PC-3 (cell line): Measurements from ENCODE around the gene ITSN1.

ENCODE experiments used
- EZH2 ChIP-seq: fragments of 300-600 bp; sonication (generic); IDR thresholded peaks from one replicate; pipeline ENCODE4 v1.6.1; 2017; ENCODE audit warnings: antibody characterized with exemption, mild to moderate bottlenecking, low read length; ENCODE audit not compliant: unreplicated experiment
- EZH2phosphoT487 ChIP-seq: fragments of 300-600 bp; sonication (generic); IDR thresholded peaks from 2 replicates; pipeline ENCODE4 v1.6.1; 2018; ENCODE audit warnings: mild to moderate bottlenecking, antibody characterized with exemption, low read length, borderline replicate concordance
- TF ChIP-seq, protein P1 (sequence below): fragments of 300-600 bp; sonication (generic); conservative IDR thresholded peaks from 2 replicates; pipeline ENCODE4 v1.5.1; 2017; ENCODE audit warnings: antibody characterized with exemption, low read depth, mild to moderate bottlenecking, low read length

DNA sequence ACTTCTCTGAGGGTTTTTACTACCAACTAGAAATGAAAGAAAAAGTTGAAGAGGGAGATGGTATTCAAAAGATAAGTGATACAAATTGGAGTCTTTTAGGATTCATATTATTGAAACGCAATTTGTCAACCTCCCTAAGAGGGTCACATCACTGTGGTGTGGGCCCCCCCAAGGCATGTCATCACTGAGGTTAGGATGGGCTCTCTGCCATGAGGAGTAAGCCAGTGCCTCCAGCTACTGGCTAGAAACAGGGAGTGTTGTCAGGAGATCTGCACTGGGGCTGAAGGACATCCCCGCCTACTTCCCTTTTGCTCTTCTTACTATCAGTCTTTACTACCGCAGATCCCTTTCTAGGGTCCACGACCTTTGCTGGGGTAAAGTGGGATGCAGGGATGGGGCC is 25.9 kb downstream of the ITSN1 start:
- TF ChIP-seq, protein P1, sequence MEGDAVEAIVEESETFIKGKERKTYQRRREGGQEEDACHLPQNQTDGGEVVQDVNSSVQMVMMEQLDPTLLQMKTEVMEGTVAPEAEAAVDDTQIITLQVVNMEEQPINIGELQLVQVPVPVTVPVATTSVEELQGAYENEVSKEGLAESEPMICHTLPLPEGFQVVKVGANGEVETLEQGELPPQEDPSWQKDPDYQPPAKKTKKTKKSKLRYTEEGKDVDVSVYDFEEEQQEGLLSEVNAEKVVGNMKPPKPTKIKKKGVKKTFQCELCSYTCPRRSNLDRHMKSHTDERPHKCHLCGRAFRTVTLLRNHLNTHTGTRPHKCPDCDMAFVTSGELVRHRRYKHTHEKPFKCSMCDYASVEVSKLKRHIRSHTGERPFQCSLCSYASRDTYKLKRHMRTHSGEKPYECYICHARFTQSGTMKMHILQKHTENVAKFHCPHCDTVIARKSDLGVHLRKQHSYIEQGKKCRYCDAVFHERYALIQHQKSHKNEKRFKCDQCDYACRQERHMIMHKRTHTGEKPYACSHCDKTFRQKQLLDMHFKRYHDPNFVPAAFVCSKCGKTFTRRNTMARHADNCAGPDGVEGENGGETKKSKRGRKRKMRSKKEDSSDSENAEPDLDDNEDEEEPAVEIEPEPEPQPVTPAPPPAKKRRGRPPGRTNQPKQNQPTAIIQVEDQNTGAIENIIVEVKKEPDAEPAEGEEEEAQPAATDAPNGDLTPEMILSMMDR: no peak
- TF ChIP-seq EZH2phosphoT487: no peak
- no peak for TF ChIP-seq EZH2
